Activated B cell treated with CpG ODN at 0.5 μM for 24 hours (primary cell): ENCODE measurements around the gene LCN2. TPM values are rescaled to one million over a fixed set of nuclear protein-coding genes. Genes with fewer than 3 reads are reported as not detected.

Experiments
- ATAC-seq: fragments of 200-7000 bp; cut with Tn5 transposase; one replicate; pipeline ENCODE4 v1.10.0; 2021; ENCODE audit warnings: low read depth, mild to moderate bottlenecking, moderate library complexity
- CTCF ChIA-PET: fragments of 350-600 bp; sonication (Branson Sonifier 250); formaldehyde crosslinking; loops from one replicate; lab custom pipeline; 2021; ENCODE audit warnings: antibody characterized with exemption; lab: Charles Lee
- POLR2A ChIA-PET: fragments of 350-600 bp; sonication (Branson Sonifier 250); formaldehyde crosslinking; loops from one replicate; lab custom pipeline; 2021; ENCODE audit warnings: antibody characterized with exemption; lab: Charles Lee
- DNase-seq: peaks from one replicate; pipeline ENCODE4 v3.0.0; 2022
- H3K27ac Mint-ChIP-seq: one replicate; pipeline ENCODE4 v1.8.0; 2020; ENCODE audit warnings: mixed read lengths
- H3K27me3 Mint-ChIP-seq: one replicate; pipeline ENCODE4 v1.8.0; 2021; ENCODE audit warnings: mixed read lengths
- H3K36me3 Mint-ChIP-seq: one replicate; pipeline ENCODE4 v1.8.0; 2021; ENCODE audit warnings: low read depth, mixed read lengths
- H3K4me1 Mint-ChIP-seq: one replicate; pipeline ENCODE4 v1.8.0; 2021; ENCODE audit warnings: mixed read lengths
- H3K4me3 Mint-ChIP-seq: one replicate; pipeline ENCODE4 v1.8.0; 2020; ENCODE audit warnings: mild to moderate bottlenecking, mixed read lengths
- H3K9me3 Mint-ChIP-seq: one replicate; pipeline ENCODE4 v1.8.0; 2020; ENCODE audit warnings: mixed read lengths
- intact Hi-C: fragments of 100-400 bp; cut with micrococcal nuclease; formaldehyde crosslinking; loops from one replicate; pipeline ENCODE4 v1.15.1; 2024
- total RNA-seq: library from RNA; stranded (reverse); gene quantifications from 2 replicates; pipeline ENCODE4 v1.2.3, GENCODE V29; 2022
- TF ChIP-seq, protein P1 (sequence below): fragments of 200-600 bp; IDR thresholded peaks from one replicate; pipeline ENCODE4 v1.8.0; 2022; ENCODE audit warnings: antibody characterized with exemption, mild to moderate bottlenecking

Gene LCN2
- total RNA-seq, 1 donor from 2014 or later = not detected

DNA sequence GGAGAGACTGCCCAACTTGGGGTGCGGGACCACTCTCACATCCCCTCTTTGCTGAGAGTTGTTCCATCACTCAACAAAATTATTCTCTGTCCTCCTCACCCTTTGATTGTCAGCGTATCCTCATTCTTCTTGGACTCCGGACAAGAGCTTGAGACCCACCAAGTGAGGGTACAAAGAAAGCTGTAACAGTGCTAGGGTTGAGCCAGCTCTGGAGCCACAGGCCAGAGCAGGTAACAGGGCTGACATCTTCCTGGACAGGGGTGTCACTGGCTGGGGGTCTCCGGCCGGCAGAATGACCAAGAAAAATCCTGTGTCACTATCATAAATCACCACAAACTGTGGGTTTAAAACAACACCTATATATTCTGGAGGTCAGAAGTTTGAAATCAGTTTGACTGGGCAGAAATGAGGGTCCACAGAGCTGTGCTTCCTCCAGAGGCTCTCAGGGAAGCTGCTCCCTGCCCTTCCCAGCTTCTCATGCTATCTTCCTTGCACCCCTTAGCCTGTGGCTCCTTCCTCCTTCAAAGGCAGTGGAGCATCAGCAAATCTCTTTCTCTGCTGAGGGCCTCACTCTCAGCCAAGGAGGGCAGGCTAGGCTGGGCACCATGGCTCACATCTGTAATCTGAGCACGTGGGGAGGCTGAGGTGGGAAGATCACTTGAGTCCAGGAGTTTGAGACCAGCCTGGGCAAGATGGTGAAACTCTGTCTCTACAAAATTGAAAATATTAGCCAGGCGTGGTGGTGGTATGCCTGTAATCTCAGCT, 6.7 kb downstream of the LCN2 start:
- H3K27me3 Mint-ChIP-seq = peaks cover 2% of the 10 kb centered on the region
- CTCF ChIA-PET = interaction anchor here (0.5 to 1.8 kb wide), 2 partner anchors 38 to 438 kb away, joined by 3 to 4 read pairs; no protein-coding TSS in a partner anchor
- TF ChIP-seq, protein P1, sequence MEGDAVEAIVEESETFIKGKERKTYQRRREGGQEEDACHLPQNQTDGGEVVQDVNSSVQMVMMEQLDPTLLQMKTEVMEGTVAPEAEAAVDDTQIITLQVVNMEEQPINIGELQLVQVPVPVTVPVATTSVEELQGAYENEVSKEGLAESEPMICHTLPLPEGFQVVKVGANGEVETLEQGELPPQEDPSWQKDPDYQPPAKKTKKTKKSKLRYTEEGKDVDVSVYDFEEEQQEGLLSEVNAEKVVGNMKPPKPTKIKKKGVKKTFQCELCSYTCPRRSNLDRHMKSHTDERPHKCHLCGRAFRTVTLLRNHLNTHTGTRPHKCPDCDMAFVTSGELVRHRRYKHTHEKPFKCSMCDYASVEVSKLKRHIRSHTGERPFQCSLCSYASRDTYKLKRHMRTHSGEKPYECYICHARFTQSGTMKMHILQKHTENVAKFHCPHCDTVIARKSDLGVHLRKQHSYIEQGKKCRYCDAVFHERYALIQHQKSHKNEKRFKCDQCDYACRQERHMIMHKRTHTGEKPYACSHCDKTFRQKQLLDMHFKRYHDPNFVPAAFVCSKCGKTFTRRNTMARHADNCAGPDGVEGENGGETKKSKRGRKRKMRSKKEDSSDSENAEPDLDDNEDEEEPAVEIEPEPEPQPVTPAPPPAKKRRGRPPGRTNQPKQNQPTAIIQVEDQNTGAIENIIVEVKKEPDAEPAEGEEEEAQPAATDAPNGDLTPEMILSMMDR = no peak
- ATAC-seq (no peak), DNase-seq (no peak)
- POLR2A ChIA-PET = no interaction called here
- H3K27ac Mint-ChIP-seq = peak overlapping the region; percentile 16
- H3K9me3 Mint-ChIP-seq = no peaks in the 10 kb centered on the region
- intact Hi-C loops = no loop called here
- no peak overlapping the region for H3K4me3 Mint-ChIP-seq
- H3K36me3 Mint-ChIP-seq = no peaks in the 10 kb centered on the region
- H3K4me1 Mint-ChIP-seq = peaks cover 6% of the 10 kb centered on the region

DNA sequence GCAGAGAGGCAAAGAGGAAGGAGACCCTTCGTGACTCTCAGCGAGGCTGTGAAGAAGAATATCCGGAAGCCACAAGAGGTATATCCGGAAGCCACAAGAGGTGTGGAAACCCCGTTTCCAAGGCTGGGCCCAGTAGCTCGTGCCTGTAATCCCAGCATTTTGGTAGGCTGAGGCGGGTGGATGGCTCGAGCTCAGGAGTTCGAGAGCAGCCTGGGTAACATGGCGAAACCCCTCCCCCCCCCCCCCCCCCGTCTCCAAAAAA, 10.2 kb downstream of the LCN2 start:
- ChIA-PET POLR2A (interaction anchor here (0.5 to 3.1 kb wide), 13 partner anchors 19 to 1797 kb away, joined by 3 to 20 read pairs (median 4); partner anchors contain the start of genes CIZ1, GOLGA2 and SWI5), CTCF (no interaction called here)
- peak overlapping the region; percentile 81 for H3K27ac Mint-ChIP-seq
- intact Hi-C loops = no loop called here
- no peaks in the 10 kb centered on the region for H3K9me3 Mint-ChIP-seq
- H3K27me3 Mint-ChIP-seq = no peaks in the 10 kb centered on the region
- DNase-seq (peak; percentile 32), ATAC-seq (peak; percentile 13)
- TF ChIP-seq, protein P1 = no peak
- peaks cover 13% of the 10 kb centered on the region for H3K36me3 Mint-ChIP-seq
- peak overlapping the region; percentile 81 for H3K4me3 Mint-ChIP-seq
- peaks cover 13% of the 10 kb centered on the region for H3K4me1 Mint-ChIP-seq

DNA sequence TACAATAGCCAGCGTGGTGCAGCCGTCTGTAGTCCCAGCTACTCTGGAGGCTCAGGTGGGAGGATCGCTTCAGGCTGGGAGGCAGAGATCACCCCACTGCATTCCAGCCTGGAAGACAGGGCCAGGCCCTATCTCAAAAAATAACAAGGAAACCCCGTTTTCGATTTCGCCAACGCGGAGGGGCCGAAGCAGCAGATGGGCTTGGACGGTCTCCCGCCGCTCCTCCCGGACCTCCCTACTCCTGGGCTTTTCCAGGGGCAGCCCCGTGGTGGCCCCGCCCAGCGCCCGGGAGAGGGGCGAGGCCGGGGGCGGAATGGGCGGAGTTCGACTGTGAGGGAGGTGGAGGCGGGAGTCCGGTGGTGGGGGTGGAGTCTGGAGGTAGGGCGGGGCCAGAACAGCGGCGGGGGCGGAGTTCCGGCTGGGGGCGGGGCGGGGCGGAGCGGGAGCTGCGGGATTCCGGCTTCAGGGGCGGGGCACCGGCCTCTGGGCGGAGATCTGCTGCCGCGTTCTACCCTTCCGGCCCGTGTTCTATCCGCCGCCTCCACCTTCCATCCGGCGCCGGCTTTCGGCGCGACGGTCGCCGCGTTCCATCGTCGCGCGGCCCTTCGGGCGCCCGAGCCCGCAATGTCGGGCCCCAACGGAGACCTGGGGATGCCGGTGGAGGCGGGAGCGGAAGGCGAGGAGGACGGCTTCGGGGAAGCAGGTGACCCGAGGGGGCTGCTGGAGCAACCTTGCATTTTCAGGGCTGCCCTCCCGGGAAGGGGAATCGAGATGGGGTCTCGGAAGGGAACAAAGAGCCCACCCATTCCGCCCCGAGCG, 10.7 kb downstream of the LCN2 start, which contains the start of gene BBLN:
TSS of gene BBLN (plus strand) at position 482 of the 819 bp plus-strand sequence. CDS start at position 625, 143 bp downstream.
- Mint-ChIP-seq H3K9me3 (no peaks in the 10 kb centered on the region), H3K4me1 (peaks cover 13% of the 10 kb centered on the region), H3K27me3 (no peaks in the 10 kb centered on the region), H3K4me3 (peak within 1 kb of the TSS; percentile 81), H3K27ac (peak within 1 kb of the TSS; percentile 81), H3K36me3 (peaks cover 17% of the 10 kb centered on the region)
- DNase-seq (peak; percentile 85), ATAC-seq (peak; percentile 94)
- POLR2A ChIA-PET = interaction anchor here (0.5 to 3.1 kb wide), 15 partner anchors 19 to 1797 kb away, joined by 3 to 20 read pairs (median 4); partner anchors contain the start of genes CIZ1, GOLGA2 and SWI5
- TF ChIP-seq, protein P1 = no peak
- intact Hi-C loops = loop anchor here (1.0 kb wide), 4 partner anchors 31 to 116 kb away; partner anchors contain the start of genes CIZ1, GOLGA2 and SWI5
- CTCF ChIA-PET = no interaction called here

DNA sequence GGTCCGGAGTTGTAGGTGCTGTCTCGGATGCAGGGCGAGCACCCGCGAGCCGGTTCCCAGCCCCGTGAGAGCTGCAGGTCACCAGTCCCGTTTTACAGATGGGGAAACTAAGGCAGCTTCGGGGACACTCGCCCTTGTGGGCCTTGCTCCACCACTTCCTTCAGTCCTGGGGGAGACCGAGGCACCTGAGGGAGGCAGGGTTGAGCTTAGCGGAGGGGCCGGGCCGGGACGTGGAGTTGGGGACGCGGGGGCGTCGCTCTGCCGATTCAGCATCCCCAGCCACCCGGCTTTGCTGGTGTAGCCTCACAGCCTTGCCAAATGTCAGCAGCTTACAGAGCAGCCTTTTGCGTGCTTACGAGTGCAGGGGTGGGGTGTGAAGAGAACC, 11.3 kb downstream of the LCN2 start:
- Mint-ChIP-seq H3K4me1 (peaks cover 13% of the 10 kb centered on the region), H3K36me3 (peaks cover 17% of the 10 kb centered on the region), H3K27ac (peak overlapping the region; percentile 46), H3K27me3 (no peaks in the 10 kb centered on the region), H3K4me3 (peak overlapping the region; percentile 81), H3K9me3 (no peaks in the 10 kb centered on the region)
- ChIA-PET CTCF (no interaction called here), POLR2A (interaction anchor here (0.5 to 3.1 kb wide), 9 partner anchors 27 to 244 kb away, joined by 3 to 20 read pairs (median 5); partner anchors contain the start of genes CIZ1, GOLGA2 and SWI5)
- DNase-seq (no peak), ATAC-seq (no peak)
- intact Hi-C loops = loop anchor here (1.0 kb wide), 4 partner anchors 31 to 116 kb away; partner anchors contain the start of genes CIZ1, GOLGA2 and SWI5
- TF ChIP-seq, protein P1 = no peak
